Measurements from ENCODE around the gene ARHGAP22.

ARHGAP22 gene

DNA sequence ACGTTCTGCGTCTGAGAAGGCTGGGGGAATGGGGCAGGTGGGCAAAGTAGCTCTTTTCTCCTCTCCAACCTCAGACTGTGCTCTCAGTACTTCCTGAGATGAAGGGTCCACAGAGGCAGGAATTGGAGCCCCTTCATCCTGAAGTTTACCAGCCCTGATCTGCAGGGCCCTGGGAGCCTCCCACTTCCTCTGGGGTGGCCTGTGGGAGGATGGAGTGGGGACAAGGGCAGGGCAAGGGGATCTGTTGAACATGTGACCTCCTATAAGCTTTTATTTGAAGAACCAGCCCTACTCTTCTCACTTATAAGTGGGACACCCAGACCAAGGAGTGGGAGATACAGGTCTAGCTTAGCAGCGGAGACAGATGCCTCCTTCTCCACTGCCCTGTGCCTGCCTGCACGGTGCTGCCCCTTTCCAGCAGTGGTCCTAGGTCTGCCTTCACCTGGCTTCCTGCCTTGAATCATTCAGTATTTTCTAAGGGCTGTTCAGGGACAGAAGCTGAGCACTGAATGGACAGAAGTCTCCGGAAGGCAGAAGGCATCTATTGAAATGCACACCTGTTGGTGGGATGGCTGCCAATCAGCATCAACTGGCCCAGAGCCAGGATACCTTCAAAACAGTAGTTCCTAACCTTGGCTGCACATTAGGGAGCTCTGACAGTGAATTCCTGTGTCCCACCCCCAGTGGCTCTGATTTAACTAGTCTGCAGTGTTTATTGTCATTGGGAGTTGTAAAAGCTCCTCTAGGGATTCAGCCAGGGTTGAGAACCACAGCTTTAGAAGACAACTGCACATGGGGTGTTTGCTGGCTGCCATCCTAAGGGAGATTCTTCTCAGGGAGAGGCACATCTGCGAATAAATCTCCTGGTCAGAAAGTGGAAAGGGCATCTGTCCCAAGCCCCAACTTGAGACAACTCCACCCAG is 2.7 kb upstream of the ARHGAP22 start:
- DNase-seq (ENCODE audit: low read depth), result peak; percentile 63

- DNase-seq (ENCODE audit: low read depth), result peak; percentile 99
These were observed 1.9 kb upstream of the ARHGAP22 start for GRCh38 chr10:48606530-48607355.

DNA sequence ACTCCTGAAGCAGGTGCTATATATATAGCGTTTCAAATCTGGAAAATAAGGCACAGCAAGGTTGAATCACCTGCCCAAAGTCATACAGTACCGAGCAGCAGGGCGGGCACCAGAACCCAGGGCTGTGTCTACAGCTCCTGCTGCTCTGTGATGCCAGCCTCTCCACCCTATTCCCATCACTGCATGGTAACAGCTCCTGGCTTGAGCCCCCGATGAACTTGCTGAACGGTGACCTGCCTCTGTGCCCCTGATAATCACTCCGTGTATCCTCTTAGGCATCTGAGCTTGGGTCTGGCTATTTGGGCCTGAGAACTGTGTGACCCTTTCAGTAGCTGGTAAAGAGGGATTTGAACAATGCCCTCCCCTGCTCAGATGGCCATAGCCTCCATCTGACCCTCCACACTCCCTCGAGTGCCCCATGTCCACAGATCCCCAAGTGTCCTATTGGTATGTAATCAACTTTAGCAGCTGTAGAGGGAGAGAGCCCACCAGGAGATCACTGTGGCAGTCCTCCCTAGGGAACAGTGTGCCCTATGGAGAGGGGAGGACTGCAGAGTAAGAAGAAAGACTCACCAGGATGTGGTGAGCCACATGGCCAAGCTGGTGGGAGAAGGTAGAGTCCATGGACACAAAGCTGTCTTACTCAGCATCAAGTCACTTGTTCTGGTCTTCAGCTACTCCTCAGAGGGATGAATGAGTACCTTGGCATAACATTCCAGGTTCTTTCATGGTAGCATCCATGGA is 1.1 kb upstream of the ARHGAP22 start:
- DNase-seq (ENCODE audit: low read depth), result peak; percentile 64

DNA sequence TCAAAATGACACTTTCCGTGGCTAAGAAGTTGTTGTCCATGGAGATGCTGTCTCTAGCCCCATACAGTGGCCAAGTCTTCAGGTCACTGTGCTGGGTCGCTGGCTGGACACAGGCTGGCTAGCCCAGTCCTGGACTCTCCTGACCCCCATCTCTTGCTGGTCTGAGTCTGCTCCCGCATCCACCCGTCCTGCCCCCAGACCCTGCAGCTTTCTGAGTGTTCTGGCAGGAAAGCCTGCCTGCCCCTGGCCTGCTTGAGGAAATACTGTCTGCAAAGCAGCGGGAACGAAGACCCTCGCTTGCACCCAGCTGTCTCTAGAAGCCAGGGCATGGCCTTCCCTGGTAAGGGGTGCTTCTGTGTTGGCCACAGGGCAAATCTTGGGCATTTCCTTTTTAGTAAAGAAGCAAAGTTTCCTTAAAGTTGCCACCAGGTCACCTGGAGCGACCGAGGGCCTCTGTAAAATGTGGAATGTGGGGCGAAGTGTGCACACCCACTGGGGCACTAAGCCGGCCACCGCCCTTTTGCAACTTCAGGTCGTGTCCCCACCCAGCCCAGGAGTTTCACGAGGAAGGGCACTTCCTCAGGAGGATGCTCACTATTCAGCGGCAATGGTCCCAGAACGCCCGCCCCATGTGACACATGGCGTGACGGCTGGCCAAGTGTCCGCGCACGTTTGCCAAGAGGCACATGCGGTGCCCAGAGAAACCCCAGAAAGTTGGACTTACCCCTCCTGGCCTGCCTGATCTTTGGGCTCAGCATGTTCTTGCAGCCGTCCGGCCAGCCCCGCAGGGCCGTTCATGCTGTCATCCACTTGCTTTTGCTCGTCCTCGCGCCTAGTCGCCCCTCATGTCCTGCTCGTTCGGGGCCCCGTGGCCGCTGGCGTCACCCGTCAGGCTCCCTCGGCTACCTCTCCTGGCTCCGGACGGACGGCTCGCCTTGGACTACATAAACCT is 558 bp downstream of the ARHGAP22 start:
- peak; percentile 41 for DNase-seq (ENCODE audit: low read depth)

DNA sequence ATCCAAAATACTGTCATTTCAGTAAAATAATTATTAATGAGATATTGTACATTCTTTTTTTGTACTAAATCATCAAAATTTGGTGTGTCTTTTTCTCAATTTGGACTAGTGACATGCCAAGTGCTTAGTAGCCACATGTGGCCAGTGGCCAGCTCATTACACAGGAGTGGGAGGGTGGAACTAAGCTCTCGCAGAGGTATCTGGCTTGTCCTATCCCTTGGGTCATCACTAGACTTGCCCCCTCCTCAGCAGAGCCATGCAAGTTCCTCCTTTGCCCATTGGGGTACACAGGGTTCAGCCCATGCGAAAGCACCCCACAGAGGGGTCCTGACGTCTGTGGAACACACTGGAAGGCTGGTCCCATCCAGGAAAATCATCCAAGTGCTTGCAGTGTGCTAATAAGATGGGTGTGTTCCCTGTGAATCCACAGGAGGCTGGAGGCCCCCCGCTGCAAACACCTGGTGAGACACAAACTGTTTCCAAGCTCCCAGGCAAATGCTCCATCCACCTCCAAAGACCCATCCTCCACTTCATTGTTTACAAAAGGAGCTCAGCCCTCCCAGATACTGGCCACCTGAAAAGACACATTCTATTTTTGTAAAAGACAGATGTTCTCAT is 1.3 kb downstream of the ARHGAP22 start:
- no peak for DNase-seq (ENCODE audit: low read depth)

DNA sequence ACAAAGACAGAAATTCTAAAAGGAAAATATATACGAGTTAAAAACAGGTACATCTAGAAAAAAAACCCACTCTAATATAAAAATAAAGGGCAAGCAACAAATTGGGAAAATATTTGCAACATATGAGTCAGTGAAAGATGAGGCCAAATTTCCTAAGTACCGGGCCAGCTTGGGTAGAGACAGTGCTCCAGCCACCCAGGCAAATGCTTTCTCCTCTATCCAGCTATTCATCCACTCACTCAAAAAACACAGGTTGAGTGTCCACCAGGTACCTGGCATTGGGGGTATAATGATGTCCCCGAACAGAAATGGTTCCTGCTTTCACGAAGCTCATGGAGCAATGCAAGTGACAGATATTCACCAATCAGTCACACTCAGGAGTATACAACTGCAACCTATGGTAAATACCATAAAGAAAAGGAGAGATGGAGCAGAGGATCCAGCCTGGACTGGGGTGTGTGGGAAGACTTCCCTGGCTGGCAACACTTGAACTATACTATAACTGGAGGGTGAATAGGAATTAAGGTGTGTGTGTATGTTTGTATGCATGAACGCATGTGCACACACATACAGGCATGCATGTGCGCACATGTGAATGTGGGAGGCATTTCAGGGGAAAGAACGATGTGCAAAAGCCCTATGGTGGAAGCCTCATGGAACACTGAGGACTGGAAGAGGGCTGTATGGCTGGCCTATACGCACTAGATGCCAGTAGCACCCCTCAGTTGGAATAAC is 2.3 kb downstream of the ARHGAP22 start:
- DNase-seq (ENCODE audit: low read depth), result peak; percentile 26

DNA sequence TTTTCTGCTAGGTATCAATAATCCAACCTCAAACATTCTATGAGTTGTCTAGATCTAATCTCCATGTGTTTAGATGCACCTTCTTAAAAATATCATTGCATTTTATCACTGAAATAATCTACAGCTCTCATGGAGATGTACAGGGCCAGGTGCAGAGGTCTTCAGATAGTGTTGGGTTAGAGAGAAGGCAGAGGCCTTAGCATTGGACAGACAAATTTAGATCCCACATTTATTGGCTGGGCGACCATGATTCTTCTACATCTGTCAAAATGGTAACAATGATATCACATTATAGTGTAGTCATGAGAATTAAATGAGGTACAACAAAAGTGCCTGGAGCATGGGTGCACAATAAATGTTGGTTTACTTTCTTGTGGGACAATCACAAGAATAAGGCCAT is 3.1 kb downstream of the ARHGAP22 start:
- no peak for DNase-seq (ENCODE audit: low read depth)

- DNase-seq (ENCODE audit: low read depth), result no peak
These were observed 4.0 kb downstream of the ARHGAP22 start for GRCh38 chr10:48600645-48601505.

DNA sequence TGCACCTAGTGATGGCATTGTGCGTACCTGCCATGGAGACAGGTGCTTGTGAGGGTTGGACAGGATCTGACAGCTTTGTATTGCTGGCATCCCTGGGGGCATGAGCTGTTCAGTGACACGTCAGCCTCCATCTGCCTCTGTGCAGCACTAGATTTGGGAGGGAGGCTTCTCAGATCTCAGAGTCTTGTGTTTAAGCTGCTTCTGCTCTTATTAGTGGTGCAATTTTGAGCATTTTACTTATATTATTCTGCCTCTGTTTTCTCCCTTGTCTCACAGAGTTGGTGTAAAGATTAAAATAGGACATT is 5.1 kb downstream of the ARHGAP22 start:
- no peak for DNase-seq (ENCODE audit: low read depth)

DNA sequence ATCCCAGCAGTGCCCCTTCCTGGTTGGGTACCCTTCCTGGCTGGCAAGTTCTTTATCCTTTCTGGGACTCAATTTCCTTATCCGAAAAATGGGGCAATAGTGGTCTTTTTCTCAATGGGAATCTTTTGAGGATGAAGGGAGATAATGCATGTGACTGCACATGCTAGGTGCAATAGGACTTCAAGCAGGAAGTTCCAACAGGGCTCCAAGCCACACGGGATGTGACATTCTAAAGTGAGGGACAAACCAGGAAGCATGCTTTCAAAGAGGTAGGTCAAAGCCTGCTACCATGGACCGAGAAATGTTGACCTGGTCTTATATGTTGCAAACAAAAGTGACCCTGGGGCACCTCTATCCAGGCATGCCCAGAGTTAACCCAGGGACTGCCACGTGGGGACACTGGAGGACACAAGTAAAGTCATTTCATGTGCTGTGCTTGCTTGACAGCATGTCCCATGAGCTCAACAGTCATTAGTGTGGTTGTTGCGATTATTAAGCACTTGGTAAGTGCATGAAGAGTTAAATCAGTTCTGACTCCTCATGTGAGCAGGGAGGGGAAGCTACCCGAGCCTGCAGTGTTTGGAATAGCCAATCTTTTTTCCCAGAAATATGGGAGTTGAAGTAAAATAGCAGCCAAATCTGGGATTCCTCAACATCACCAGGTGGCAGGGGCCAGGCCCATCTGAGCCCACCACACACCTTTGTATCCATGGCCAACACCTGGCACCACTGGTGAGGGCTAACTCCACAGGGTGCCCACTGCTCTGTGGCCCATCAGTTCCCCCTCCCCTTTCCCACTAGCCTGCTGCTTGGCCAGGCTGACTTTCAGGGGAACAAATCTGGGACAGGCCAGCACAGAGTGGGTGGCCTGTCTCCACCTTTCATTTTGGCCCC is 5.7 kb downstream of the ARHGAP22 start:
- DNase-seq (ENCODE audit: low read depth), result no peak

- no peak for DNase-seq (ENCODE audit: low read depth)
These were observed 6.5 kb downstream of the ARHGAP22 start for GRCh38 chr10:48598243-48598935.

GRCh38 chr10:48595539-48595932 is 9.3 kb downstream of the ARHGAP22 start:
- DNase-seq (ENCODE audit: low read depth), result no peak

DNA sequence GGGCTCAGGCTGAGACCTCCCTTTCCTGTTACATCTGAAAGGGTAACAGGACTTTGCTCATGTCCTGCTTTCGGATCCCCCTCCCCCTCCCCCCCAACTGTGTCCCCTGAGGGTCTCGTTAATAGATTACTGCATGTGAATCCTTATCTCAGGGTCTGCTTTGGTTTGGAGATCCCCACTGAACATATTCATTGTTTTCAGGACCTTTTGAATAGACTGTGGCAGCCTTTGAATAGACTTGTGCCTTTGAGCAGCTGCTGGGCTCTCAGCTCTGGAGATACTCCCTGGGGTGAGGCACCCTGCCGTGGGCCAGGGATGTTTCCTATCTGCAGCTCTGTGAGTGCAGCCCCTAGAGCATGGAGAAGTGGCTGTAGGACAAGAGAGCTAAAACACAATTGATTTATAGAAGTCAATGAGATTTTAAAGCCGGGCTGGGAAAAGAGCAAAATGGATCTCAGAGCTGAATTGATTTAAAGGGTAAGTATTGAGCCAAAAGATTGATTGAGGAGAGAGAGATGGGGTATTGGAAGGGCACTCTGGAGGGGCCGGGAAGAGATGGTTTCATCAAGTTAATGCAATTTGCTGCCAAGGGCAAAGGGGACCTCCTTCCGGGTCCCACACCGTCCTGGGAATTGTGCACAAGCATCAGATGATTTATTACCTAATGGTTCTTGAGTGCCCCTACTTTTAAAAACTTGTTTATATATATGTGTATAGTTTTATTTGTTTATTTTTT is 9.9 kb downstream of the ARHGAP22 start:
- no peak for DNase-seq (ENCODE audit: low read depth)

- no peak for DNase-seq (ENCODE audit: low read depth)
These were observed 10.5 kb downstream of the ARHGAP22 start for GRCh38 chr10:48594371-48594770.

- no peak for DNase-seq (ENCODE audit: low read depth)
These were observed 12.5 kb downstream of the ARHGAP22 start for GRCh38 chr10:48592346-48592745.

- no peak for DNase-seq (ENCODE audit: low read depth)
These were observed 13.9 kb downstream of the ARHGAP22 start for GRCh38 chr10:48590945-48591344.

- peak; percentile 95 for DNase-seq (ENCODE audit: low read depth)
These were observed 15.6 kb downstream of the ARHGAP22 start for GRCh38 chr10:48589266-48589665.
